ENCODE measurements around the gene PNPLA8. TPM values are rescaled to one million over a fixed set of nuclear protein-coding genes. Genes with fewer than 3 reads are reported as not detected.

The PNPLA8 gene
- total RNA-seq, 1 donor from 2014 or later, result 29.0 TPM

GRCh38 chr7:108455551-108455997 is 70.4 kb downstream of the PNPLA8 start:
- peak; percentile 48 for ATAC-seq (ENCODE audit: poor library complexity)
- intact Hi-C loops (cut with DNase I), result loop anchor here (10.0 kb wide), 1 partner anchor 271 kb away; no protein-coding TSS in a partner anchor
- DNase-seq, result no peak

- DNase-seq, result no peak
- intact Hi-C loops (cut with DNase I), result loop anchor here (10.0 kb wide), 1 partner anchor 270 kb away; no protein-coding TSS in a partner anchor
- ATAC-seq (ENCODE audit: poor library complexity), result peak; percentile 15
Observed at GRCh38 chr7:108454674-108455550, 71.0 kb downstream of the PNPLA8 start.

- DNase-seq (no peak), ATAC-seq (ENCODE audit: poor library complexity) (no peak)
- intact Hi-C loops (cut with DNase I), result loop anchor here (10.0 kb wide), 1 partner anchor 269 kb away; no protein-coding TSS in a partner anchor
Observed at GRCh38 chr7:108454317-108454673, 71.6 kb downstream of the PNPLA8 start.

GRCh38 chr7:108453320-108453719 is 72.6 kb downstream of the PNPLA8 start:
- ATAC-seq (ENCODE audit: poor library complexity), result no peak
- no peak for DNase-seq
- intact Hi-C loops (cut with DNase I), result loop anchor here (10.0 kb wide), 1 partner anchor 269 kb away; no protein-coding TSS in a partner anchor

GRCh38 chr7:108452707-108453106 is 73.2 kb downstream of the PNPLA8 start:
- intact Hi-C loops (cut with DNase I), result loop anchor here (10.0 kb wide), 1 partner anchor 268 kb away; no protein-coding TSS in a partner anchor
- no peak for DNase-seq
- ATAC-seq (ENCODE audit: poor library complexity), result no peak

- ATAC-seq (ENCODE audit: poor library complexity) (no peak), DNase-seq (no peak)
- intact Hi-C loops (cut with DNase I), result loop anchor here (10.0 kb wide), 1 partner anchor 267 kb away; no protein-coding TSS in a partner anchor
Observed at GRCh38 chr7:108451296-108451848, 74.6 kb downstream of the PNPLA8 start.

GRCh38 chr7:108450160-108450559 is 75.8 kb downstream of the PNPLA8 start:
- ATAC-seq (ENCODE audit: poor library complexity) (no peak), DNase-seq (no peak)
- intact Hi-C loops (cut with DNase I), result loop anchor here (10.0 kb wide), 1 partner anchor 265 kb away; no protein-coding TSS in a partner anchor

- intact Hi-C loops (cut with DNase I), result no loop called here
- ATAC-seq (ENCODE audit: poor library complexity) (no peak), DNase-seq (no peak)
Observed at GRCh38 chr7:108449521-108449920, 76.4 kb downstream of the PNPLA8 start.

- DNase-seq, result no peak
- intact Hi-C loops (cut with DNase I), result no loop called here
- ATAC-seq (ENCODE audit: poor library complexity), result no peak
Observed at GRCh38 chr7:108448584-108449505, 77.1 kb downstream of the PNPLA8 start.

GRCh38 chr7:108442039-108442568 is 83.8 kb downstream of the PNPLA8 start:
- intact Hi-C loops (cut with DNase I), result no loop called here
- DNase-seq (no peak), ATAC-seq (ENCODE audit: poor library complexity) (no peak)

- intact Hi-C loops (cut with DNase I), result no loop called here
Observed at GRCh38 chr7:108441392-108441955, 84.5 kb downstream of the PNPLA8 start.

GRCh38 chr7:108440613-108441012 is 85.3 kb downstream of the PNPLA8 start:
- ATAC-seq (ENCODE audit: poor library complexity) (no peak), DNase-seq (no peak)
- intact Hi-C loops (cut with DNase I), result no loop called here

More at GRCh38 chr7:108441392-108441955, 84.5 kb downstream of the PNPLA8 start:
- no peak for DNase-seq
- ATAC-seq (ENCODE audit: poor library complexity), result no peak

- ATAC-seq (ENCODE audit: poor library complexity) (no peak), DNase-seq (no peak)
- intact Hi-C loops (cut with DNase I), result no loop called here
Observed at GRCh38 chr7:108436906-108437305, 89.0 kb downstream of the PNPLA8 start.

- DNase-seq (no peak), ATAC-seq (ENCODE audit: poor library complexity) (no peak)
- intact Hi-C loops (cut with DNase I), result no loop called here
Observed at GRCh38 chr7:108434010-108434409, 91.9 kb downstream of the PNPLA8 start.

- intact Hi-C loops (cut with DNase I), result no loop called here
- no peak for DNase-seq
- ATAC-seq (ENCODE audit: poor library complexity), result no peak
Observed at GRCh38 chr7:108431099-108431498, 94.8 kb downstream of the PNPLA8 start.

- intact Hi-C loops (cut with DNase I), result no loop called here
- no peak for ATAC-seq (ENCODE audit: poor library complexity)
Observed at GRCh38 chr7:108430664-108431063, 95.3 kb downstream of the PNPLA8 start.

GRCh38 chr7:108427766-108428165 is 98.2 kb downstream of the PNPLA8 start:
- DNase-seq, result no peak
- ATAC-seq (ENCODE audit: poor library complexity), result no peak
- intact Hi-C loops (cut with DNase I), result no loop called here

More at GRCh38 chr7:108430664-108431063, 95.3 kb downstream of the PNPLA8 start:
- no peak for DNase-seq

- ATAC-seq (ENCODE audit: poor library complexity), result no peak
- intact Hi-C loops (cut with DNase I), result no loop called here
- no peak for DNase-seq
Observed at GRCh38 chr7:108425714-108426275, 100.1 kb downstream of the PNPLA8 start.
